DOHH2 (cell line): Measurements from ENCODE around the gene TTC9B.
A peak's percentile ranks its signal among the peaks of the same experiment; 100 is the strongest.

Experiments used
- H3F3A ChIP-seq: fragments of 200-600 bp; sonication (generic), shearing (Covaris generic); 2 replicates; pipeline ENCODE4 v1.6.0; 2016; ENCODE audit warnings: antibody characterized with exemption, mild to moderate bottlenecking; ENCODE audit not compliant: control insufficient read depth, insufficient read depth
- H3K27ac ChIP-seq: fragments of 200-600 bp; sonication (generic); 2 replicates; pipeline ENCODE4 v1.5.1; 2014; ENCODE audit warnings: low read depth, mild to moderate bottlenecking, low read length, moderate library complexity
- H3K27me3 ChIP-seq: fragments of 200-600 bp; sonication (generic); 2 replicates; pipeline ENCODE4 v1.6.1; 2014; ENCODE audit warnings: mild to moderate bottlenecking, low read length, mixed read lengths; ENCODE audit not compliant: control insufficient read depth
- H3K36me3 ChIP-seq: fragments of 200-600 bp; sonication (generic); 2 replicates; pipeline ENCODE4 v1.6.1; 2014; ENCODE audit warnings: mild to moderate bottlenecking, low read length, moderate library complexity, mixed read lengths; ENCODE audit not compliant: control insufficient read depth
- H3K4me1 ChIP-seq: fragments of 200-600 bp; sonication (generic); 2 replicates; pipeline ENCODE4 v1.6.1; 2014; ENCODE audit warnings: mild to moderate bottlenecking, low read length, mixed read lengths; ENCODE audit not compliant: control insufficient read depth
- H3K4me2 ChIP-seq: fragments of 200-600 bp; sonication (generic); 2 replicates; pipeline ENCODE4 v1.6.0; 2014; ENCODE audit warnings: mild to moderate bottlenecking, low read length, moderate library complexity
- H3K4me3 ChIP-seq: fragments of 200-600 bp; sonication (generic); 2 replicates; pipeline ENCODE4 v1.5.1; 2014; ENCODE audit warnings: mild to moderate bottlenecking, low read length, mixed read lengths
- H3K79me2 ChIP-seq: fragments of 200-600 bp; sonication (generic); 2 replicates; pipeline ENCODE4 v1.6.1; 2014; ENCODE audit warnings: mild to moderate bottlenecking, low read length, mixed read lengths; ENCODE audit not compliant: control insufficient read depth
- H3K9me2 ChIP-seq: fragments of 200-600 bp; sonication (generic); replicated peaks from 2 replicates; pipeline ENCODE4 v1.6.1; 2014; ENCODE audit warnings: mild to moderate bottlenecking, low read length, mixed read lengths; ENCODE audit not compliant: control insufficient read depth
- H3K9me3 ChIP-seq: fragments of 200-600 bp; sonication (generic); 2 replicates; pipeline ENCODE4 v1.6.1; 2014; ENCODE audit warnings: antibody characterized with exemption, low read length, mixed read lengths; ENCODE audit not compliant: control insufficient read depth, insufficient read depth
- H4K20me1 ChIP-seq: fragments of 200-600 bp; sonication (generic); 2 replicates; pipeline ENCODE4 v1.6.0; 2014; ENCODE audit warnings: low read depth, mild to moderate bottlenecking, antibody characterized with exemption, low read length, moderate library complexity; ENCODE audit not compliant: control insufficient read depth, insufficient read depth
- EZH2phosphoT487 ChIP-seq: fragments of 200-600 bp; sonication (generic); IDR thresholded peaks from 2 replicates; pipeline ENCODE4 v1.6.1; 2017; ENCODE audit warnings: borderline replicate concordance, mild to moderate bottlenecking, antibody characterized with exemption, low read length, moderate library complexity, mixed read lengths
- TF ChIP-seq, protein P1 (sequence below): fragments of 200-600 bp; sonication (generic); IDR thresholded peaks from one replicate; pipeline ENCODE4 v1.5.1; 2014; ENCODE audit warnings: antibody characterized with exemption, mild to moderate bottlenecking, low read depth, low read length; ENCODE audit not compliant: poor library complexity, severe bottlenecking

TTC9B gene

GRCh38 chr19:40235238-40236025, 17.2 kb upstream of the TTC9B start:
- no peak overlapping the region for H3K27ac ChIP-seq
- H3K36me3 ChIP-seq = peaks cover 40% of the 10 kb centered on the region
- H4K20me1 ChIP-seq = no peaks in the 10 kb centered on the region
- H3F3A ChIP-seq = no peaks in the 10 kb centered on the region
- H3K4me2 ChIP-seq = no peak overlapping the region
- H3K27me3 ChIP-seq = no peaks in the 10 kb centered on the region
- no peaks in the 10 kb centered on the region for H3K9me3 ChIP-seq
- no peak overlapping the region for H3K4me3 ChIP-seq
- H3K9me2 ChIP-seq = no peaks in the 10 kb centered on the region
- no peaks in the 10 kb centered on the region for H3K4me1 ChIP-seq
- H3K79me2 ChIP-seq = no peaks in the 10 kb centered on the region
- TF ChIP-seq, protein P1, sequence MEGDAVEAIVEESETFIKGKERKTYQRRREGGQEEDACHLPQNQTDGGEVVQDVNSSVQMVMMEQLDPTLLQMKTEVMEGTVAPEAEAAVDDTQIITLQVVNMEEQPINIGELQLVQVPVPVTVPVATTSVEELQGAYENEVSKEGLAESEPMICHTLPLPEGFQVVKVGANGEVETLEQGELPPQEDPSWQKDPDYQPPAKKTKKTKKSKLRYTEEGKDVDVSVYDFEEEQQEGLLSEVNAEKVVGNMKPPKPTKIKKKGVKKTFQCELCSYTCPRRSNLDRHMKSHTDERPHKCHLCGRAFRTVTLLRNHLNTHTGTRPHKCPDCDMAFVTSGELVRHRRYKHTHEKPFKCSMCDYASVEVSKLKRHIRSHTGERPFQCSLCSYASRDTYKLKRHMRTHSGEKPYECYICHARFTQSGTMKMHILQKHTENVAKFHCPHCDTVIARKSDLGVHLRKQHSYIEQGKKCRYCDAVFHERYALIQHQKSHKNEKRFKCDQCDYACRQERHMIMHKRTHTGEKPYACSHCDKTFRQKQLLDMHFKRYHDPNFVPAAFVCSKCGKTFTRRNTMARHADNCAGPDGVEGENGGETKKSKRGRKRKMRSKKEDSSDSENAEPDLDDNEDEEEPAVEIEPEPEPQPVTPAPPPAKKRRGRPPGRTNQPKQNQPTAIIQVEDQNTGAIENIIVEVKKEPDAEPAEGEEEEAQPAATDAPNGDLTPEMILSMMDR = peak; percentile 8
- no peak for TF ChIP-seq EZH2phosphoT487

GRCh38 chr19:40234429-40235237, 16.4 kb upstream of the TTC9B start:
- no peaks in the 10 kb centered on the region for H3K9me3 ChIP-seq
- H3K79me2 ChIP-seq = no peaks in the 10 kb centered on the region
- peaks cover 32% of the 10 kb centered on the region for H3K36me3 ChIP-seq
- H3K27ac ChIP-seq = no peak overlapping the region
- H3K9me2 ChIP-seq = no peaks in the 10 kb centered on the region
- H3F3A ChIP-seq = peaks cover 2% of the 10 kb centered on the region; the same call in 1 of the 2 replicates
- no peak for TF ChIP-seq EZH2phosphoT487
- TF ChIP-seq, protein P1 = no peak
- 0 out of 2 replicates have a peak, but pooled peaks cover under 1% of the 10 kb centered on the region for H4K20me1 ChIP-seq
- H3K4me1 ChIP-seq = no peaks in the 10 kb centered on the region
- H3K4me3 ChIP-seq = no peak overlapping the region
- H3K27me3 ChIP-seq = no peaks in the 10 kb centered on the region
- H3K4me2 ChIP-seq = no peak overlapping the region

- H3K79me2 ChIP-seq = no peaks in the 10 kb centered on the region
- no peak for TF ChIP-seq EZH2phosphoT487
- TF ChIP-seq, protein P1 = no peak
- H4K20me1 ChIP-seq = 0 out of 2 replicates have a peak, but pooled peaks cover 4% of the 10 kb centered on the region
- H3F3A ChIP-seq = peaks cover 5% of the 10 kb centered on the region; the same call in 1 of the 2 replicates
- H3K36me3 ChIP-seq = peaks cover 25% of the 10 kb centered on the region; the same call in 1 of the 2 replicates
- no peaks in the 10 kb centered on the region for H3K4me1 ChIP-seq
- no peak overlapping the region for H3K4me3 ChIP-seq
- no peak overlapping the region for H3K4me2 ChIP-seq
- H3K9me3 ChIP-seq = no peaks in the 10 kb centered on the region
- no peaks in the 10 kb centered on the region for H3K9me2 ChIP-seq
- H3K27me3 ChIP-seq = no peaks in the 10 kb centered on the region
- H3K27ac ChIP-seq = no peak overlapping the region
Measured at GRCh38 chr19:40233811-40234389, 15.7 kb upstream of the TTC9B start.
